GM20431 (cell line): Measurements from ENCODE around the gene ZSCAN20.
"Not testable (repeated sequence)": the region's sequence is repeated elsewhere in the genome, so short reads cannot be mapped to it uniquely, and the experiment has no call there.

Source experiments
- in situ Hi-C: fragments of 300-500 bp; cut with MseI, MboI; formaldehyde crosslinking; loops from one replicate; pipeline ENCODE4 v1.15.0; 2020; ENCODE audit warnings: low sequenced_read_pairs; ENCODE audit not compliant: unreplicated experiment

Gene ZSCAN20

DNA sequence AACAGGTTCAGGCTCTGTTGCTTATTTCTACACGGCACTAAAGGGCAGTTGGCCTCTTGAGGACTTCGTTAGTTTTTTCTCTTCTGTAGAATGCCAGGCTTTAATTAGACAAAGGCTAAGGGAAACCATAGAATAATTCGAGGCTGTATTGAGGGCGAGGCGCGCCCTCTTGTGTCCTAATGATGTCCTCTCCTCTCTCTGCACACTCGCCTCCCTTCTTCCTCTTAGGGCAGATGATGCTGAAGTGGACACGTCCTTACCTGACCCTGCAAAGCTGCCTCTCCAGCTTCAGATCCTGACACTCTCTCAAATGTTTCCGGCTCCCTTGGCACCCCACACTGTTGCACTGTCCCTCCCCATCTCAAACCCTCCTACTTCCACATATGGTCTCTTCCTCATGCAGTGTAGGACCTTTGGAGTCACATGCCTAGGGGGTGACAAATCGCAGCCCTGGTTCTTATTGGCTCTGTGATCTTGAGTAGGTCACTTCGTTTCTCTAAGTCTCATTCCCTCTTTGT lies 1.9 kb upstream of the ZSCAN20 start:
- in situ Hi-C loops, result loop anchor here (25.0 kb wide), 1 partner anchor 183 kb away; no protein-coding TSS in a partner anchor

DNA sequence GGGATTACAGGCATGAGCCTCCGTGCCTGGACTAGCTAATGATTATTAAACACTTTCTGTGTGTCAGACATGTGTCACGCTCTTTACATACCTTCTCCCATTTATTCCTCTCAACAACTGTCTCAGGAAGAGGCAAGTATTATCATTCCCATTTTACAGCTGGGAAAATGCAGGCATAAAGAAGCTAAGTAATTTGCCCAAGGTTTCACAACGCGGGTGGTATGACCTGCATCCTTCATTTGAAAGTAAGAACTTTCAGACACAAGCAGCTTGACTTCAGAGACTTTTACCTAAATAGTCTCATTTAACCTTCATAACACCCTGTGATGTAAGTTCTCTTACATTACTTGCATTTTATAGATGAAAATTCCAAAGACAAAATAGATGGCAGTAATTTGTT lies 1.0 kb upstream of the ZSCAN20 start:
- in situ Hi-C loops, result loop anchor here (25.0 kb wide), 1 partner anchor 184 kb away; no protein-coding TSS in a partner anchor

DNA sequence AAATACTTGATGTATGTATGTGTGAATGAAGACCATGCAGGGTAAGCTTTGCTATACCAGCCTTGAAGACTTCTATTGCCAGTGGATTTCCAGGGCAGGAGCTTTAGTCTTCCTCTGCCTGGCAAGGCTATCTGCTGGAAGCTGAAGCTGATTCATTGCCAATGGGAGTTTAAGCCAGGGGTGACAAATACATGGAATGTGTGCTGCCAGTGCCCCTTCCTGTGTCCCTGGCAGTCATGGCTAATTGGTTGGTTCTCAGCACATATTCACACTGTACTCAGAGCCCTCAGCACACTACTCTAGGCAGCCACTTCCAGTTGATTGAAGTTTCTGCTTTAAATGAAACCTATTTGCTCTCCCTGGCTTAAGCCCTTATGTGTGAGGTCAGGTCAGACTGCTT lies 1.5 kb downstream of the ZSCAN20 start:
- in situ Hi-C loops, result loop anchor here (25.0 kb wide), 1 partner anchor 187 kb away; no protein-coding TSS in a partner anchor

DNA sequence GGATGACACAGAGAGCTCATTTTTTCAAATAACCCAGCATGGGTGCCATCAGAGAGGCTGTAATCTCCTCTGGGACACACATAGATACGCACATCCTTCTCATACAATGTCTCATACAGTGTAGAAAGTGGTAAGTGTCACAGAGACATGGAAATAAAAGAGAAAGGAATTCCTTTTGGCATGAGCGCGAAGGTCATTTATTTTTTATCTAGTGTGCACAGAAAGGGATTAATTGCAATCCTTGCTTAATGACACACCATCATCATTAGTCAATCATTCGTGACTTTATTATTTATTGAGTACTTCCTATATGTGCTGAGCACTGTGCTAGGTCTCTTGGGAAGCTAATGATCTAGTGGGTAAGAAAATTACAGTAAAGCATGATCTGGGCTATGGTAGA lies 5.0 kb downstream of the ZSCAN20 start:
- in situ Hi-C loops, result no loop called here

DNA sequence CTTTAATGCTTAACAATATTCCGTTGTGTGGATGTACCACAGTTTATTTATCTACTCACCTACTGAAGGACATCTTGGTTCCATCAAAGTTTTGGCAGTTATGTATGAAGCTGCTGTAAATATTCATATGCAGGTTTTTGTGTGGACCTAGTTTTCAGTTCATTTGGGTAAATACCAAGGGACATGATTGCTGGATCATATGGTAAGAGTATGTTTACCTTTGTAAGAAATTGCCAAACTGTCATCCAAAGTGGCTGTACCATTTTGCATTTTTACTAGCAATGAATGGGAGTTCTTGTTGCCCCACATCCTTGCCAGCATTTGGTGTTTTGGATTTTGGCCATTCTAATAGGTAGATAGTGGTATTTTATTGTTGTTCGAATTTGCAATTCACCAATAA lies 10.0 kb downstream of the ZSCAN20 start:
- in situ Hi-C loops, result no loop called here

DNA sequence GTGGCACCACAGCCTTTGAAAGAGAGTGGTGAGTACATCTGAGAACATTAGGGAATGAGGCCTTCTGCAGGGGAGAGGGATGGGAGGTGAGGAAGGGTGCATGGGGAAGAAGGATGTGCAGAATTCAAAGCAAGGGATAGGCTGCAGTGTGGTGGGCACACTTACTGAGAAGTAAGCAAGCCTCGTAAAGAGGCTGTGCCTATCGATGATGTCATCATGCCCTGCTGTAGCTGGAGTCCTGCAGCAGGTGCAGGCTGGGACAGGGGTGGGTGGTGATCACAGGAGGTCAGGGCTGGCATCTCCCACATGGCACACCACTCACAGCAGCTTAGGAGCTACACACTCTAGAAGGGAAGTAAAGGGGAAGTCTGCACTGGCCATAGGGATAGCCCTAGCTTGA lies 16.2 kb downstream of the ZSCAN20 start:
- in situ Hi-C loops, result no loop called here

DNA sequence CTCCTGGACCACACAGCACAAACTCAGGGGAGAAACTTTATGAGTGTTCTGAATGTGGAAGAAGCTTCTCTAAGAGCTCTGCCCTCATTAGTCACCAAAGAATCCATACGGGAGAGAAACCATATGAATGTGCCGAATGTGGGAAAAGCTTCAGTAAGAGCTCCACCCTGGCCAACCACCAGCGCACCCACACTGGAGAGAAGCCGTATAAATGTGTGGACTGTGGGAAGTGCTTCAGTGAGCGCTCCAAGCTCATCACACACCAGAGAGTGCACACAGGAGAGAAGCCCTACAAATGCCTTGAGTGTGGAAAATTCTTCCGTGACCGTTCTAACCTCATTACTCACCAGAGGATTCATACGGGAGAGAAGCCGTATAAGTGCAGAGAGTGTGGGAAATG lies 22.5 kb downstream of the ZSCAN20 start:
- in situ Hi-C loops, result no loop called here

DNA sequence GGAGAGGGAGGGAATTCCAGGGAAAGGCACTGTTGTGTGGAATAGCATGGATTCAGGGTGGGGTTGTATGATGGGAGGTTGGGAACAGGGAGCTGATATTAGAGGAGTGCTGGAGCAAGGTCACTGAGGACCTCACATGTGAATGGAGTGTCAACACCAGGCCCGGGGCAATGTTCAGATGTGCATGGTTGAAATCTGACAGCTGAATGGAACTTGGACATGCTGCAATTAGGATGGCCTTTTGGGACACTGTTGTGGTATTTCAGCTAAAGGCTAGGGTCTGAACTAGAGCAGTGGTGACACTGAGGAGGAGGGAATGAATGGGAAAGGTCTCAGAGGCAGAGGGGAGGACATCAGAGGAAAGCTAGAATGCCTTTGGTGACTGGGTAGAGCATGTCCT lies 25.0 kb downstream of the ZSCAN20 start:
- in situ Hi-C loops, result no loop called here

DNA sequence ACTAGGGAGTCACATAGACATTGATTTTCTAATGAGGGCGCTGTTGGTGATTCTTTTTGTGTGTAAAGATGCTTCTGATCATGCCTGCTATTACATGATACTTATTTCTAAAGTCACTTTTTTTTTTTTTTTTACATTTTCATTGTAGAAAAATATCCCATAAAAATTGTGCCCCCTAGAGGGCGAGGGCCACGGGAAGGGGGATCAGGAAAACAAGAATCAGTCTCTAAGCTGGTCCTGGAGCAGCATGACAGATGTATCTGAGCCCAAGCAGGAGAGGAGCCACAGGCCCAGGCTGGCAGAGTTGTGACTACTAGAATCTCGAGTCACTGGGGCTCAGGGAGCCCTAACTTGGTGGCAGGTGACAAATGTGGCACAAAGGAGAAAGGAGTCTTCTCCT lies 28.1 kb downstream of the ZSCAN20 start:
- in situ Hi-C loops, result no loop called here

DNA sequence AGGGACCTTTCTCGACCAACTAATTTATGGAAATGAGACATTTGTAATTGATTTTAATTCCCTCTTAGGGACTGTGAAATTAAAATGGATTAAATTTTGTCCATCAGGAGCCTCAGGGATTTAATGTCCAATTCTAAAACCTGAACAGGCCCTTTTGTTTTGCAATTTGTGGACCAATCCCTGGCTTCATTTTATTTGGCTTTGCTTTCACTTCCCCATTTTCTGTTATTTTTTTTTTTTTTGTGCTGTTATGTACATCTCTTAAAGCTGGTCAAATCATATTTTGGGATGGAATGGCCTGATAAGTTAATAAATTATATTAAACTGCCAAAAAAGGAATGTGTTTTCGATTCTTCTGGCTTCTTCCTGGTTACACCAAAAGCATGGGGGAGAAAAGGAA lies 28.9 kb downstream of the ZSCAN20 start:
- in situ Hi-C loops, result no loop called here

DNA sequence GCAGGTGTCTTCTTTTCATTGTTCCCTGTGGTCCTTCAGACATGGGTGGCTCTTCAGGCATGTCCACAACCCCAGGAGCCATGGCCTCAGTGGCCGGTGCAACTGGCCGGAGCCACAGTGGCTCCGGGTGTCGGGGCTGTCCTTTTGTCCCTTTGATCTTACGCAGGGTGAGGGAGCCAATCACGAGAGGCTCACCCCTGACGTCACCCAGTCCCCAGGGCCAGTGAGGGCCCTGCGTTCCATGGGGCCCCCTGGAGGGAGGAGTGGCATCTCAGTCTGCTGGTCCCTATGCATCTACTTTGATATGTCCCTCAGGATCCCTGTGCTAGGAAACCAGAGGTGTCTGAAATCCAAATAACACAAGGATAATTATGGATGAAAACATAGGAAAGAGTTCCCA lies 29.3 kb downstream of the ZSCAN20 start:
- in situ Hi-C loops, result no loop called here

DNA sequence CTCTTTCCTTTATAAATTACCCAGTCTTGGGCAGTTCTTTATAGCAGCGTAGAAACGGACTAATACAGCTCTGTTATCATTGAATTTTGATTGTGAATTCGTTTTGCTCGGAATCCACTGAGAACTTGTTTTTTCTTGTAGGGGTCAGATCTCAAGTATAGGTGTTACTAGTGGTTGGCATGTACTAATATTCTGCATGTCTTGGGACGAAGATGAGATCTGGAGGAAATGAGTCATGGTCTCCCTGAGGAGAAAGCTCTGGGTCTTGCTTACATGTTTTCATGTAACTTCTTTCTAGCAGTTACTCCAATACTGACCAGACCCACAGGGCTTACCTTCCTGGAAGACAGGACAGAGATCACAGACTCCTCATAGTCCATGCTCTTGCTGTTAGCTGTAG lies 30.3 kb downstream of the ZSCAN20 start:
- in situ Hi-C loops, result no loop called here

DNA sequence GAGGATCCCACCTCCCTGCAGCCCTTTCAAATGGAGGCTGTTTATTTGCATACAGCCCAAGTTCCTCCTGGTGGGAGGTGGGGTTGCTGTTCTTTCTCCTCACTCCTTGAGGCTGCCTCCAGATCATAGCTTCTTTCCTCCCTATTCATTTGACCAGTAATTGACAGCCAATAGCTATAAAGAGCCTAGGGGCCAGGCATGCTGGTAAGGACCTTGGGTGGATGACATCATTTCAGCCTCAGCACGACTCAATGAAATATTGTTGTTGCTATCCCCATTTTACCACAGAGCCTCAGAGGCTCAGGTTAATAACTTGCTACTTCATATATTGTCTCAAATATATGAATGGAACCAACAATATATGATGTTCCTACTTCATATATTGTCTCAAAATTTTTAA lies 31.1 kb downstream of the ZSCAN20 start:
- in situ Hi-C loops, result no loop called here

DNA sequence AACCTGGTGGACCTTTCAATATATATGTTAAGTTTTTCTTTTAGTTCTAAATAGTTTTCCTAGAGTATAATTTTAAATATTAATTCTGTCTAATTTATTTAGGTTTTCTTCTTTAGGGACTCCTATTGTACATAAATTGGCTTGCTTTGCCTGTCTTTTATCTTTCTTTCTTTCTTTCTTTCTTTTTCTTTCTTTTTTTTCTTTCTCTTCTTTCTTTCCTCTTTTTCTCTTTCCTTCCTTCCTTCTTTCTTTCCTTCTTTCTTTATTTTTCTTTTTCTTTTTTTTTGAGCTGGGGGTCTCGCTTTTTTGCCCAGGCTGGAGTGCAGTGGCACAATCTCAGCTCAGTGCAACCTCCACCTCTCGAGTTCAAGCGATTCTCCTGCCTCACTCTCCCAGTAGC lies 35.2 kb downstream of the ZSCAN20 start:
- in situ Hi-C loops, result no loop called here

DNA sequence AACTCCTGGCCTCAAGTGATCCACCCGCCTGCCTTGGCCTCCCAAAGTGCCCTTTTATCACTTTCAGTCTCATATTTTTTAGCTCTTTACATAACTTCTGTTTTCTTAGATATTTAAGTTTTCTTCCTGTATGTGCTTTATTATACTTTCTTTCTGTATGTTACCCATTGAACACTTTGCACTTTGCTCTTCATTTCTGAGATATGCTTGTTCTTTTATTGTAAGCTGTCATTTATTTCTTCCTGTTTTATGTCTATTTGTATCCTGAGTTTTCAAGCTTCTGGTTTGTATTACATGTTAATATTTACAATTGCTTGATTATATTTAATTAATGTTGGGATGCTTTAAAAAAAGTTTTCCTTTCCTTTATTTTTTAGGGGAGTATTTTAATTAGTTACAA lies 35.7 kb downstream of the ZSCAN20 start:
- in situ Hi-C loops, result no loop called here

DNA sequence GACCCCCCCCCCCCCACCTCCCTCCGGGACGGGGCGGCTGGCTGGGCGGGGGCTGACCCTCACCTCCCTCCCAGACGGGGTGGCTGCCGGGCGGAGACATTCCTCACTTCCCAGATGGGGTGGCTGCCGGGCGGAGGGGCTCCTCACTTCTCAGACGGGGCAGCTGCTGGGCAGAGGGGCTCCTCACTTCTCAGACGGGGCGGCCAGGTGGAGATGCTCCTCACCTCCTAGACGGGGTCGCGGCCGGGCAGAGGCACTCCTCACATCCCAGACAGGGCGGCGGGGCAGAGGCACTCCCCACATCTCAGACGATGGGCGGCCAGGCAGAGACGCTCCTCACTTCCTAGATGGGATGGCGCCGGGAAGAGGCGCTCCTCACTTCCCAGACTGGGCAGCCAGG lies 36.8 kb downstream of the ZSCAN20 start:
- in situ Hi-C loops, result not testable (repeated sequence)

DNA sequence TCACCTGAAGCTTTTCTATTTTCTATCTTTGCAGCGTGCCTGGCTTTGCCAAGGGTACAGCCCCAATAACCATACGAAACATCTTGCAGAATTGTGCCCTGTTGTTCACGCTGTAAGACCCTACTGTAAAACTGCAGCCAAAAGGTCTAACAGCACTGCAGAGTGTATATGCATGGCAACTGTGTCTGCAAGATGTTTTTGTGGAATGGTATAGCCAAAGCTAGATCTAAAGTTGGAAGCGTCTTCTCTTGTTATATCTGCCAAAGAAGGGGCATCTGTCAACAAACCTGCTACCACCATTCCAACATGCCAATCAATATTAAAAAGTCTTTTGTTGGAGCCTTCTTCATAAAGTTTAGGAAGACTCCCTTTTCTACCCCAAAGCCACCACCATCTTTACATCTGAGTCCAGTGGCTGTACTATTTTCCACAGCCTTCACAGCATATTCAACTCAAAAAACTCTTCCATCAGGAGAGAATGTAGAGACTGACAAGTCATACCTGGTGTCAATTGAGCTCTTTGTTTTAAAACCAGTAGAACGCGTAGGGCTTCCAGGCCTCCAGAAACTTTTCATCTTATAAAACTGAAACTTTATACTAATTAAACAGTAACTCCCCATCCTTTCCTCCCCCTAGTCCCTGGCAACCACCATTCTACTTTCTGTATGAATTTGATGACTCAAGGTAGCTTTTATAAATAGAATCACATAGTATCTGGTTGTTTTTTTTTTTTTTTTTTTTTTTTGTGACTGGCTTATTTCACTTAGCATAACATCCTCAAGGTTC lies 40.0 kb downstream of the ZSCAN20 start:
- in situ Hi-C loops, result no loop called here

DNA sequence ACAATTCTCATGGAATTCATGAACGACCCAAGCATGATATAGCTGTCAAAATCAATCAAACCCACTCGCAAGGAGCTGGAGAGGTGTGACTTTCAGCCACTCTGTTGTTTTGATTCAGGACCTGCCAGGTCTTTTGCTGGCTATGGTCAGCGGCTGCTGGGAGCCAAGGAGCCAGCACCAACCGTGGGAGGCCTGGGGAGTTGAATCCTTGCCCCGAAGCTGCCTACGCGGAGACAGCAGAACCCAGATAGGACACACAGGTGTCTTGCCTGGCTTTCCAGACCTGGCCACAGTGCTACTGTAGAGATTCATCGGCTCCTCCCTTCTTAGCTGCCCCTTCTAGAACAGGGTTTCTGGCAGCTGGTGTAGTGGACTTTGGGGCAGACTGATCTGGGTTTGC lies 42.7 kb downstream of the ZSCAN20 start:
- in situ Hi-C loops, result no loop called here

DNA sequence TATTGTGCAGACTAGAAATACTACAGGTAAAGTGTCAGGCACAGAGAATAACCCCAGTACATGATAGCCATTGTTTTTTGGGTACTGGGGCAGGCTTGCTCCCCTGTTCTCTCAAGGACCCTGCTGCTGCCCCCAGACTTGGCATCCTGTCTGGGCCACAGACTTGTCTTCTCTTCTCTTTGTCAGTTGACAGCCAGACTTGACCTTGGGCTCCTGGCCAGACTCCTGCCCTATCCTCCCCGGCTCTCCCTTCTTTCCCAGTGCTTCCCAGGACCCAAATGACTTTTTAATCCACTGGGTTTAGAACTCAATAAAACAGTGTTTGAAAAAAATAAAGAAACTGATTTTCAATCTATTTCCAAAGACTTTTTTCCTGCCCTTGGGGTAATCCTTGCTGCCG lies 43.2 kb downstream of the ZSCAN20 start:
- in situ Hi-C loops, result no loop called here

DNA sequence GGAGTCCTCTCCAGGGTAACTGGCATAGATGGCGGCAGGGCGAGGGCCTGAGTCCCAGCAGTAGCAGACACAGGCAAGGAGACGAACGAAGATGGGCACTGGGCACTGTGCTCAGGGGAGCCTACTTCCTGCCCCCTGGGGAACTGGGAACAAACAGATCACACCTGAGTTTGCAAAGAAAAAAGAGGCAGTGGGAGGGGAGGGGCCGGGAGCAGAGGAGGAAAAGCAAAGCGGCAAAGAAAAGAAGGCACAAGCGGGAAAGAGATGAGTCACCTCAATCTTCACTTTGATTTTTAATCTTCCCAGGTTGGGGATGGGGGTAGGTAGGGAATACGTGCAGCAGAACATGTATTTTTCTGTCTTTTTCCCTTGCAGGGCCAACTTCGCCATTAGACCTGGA lies 44.0 kb downstream of the ZSCAN20 start:
- in situ Hi-C loops, result no loop called here

DNA sequence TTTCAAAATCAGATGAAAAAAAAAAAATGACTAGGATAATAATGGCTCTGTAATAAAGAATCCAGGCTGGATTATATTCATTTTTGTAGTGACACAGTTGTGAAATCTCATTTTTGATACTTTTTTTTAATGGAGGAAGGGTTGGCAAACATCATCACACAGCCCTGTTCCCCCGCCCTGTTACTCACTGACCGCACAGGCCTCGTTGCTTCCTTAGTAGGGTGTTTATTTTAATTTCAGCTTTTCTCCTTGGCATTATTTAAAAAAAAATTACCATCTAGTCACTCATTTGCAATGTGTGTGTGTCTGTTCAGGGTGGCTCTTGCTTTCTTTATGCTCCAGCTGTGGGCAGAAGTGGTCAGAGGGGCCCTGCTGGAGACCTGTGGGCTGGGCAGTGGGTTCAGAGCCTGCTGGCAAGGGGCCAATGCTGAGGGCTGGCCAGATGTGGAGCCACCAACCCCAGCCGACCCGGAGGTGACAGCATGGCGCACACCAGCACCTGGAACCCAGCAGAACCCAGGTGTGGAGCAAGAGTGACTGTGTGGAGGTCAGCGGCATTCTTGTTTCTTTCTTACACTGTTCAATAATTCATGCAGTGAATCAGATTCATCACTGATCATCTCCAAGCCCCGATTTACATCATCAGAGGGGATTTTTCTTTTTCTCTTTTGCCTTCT lies 44.6 kb downstream of the ZSCAN20 start:
- in situ Hi-C loops, result no loop called here
